Neural crest cell (in vitro differentiated cells): ENCODE results near the gene COG4. TPM values are rescaled to one million over a fixed set of nuclear protein-coding genes. Genes with fewer than 3 reads are reported as not detected.
A peak's percentile ranks its signal among the peaks of the same experiment; 100 is the strongest.
"Not testable (repeated sequence)": the region's sequence is repeated elsewhere in the genome, so short reads cannot be mapped to it uniquely, and the experiment has no call there.

Experiments used
- DNase-seq: peaks from one replicate; pipeline ENCODE4 v3.0.0; 2021; ENCODE audit warnings: low read depth, mixed read lengths, low spot score
- H3K27ac Mint-ChIP-seq: one replicate; pipeline ENCODE4 v1.8.0; 2021; ENCODE audit warnings: mild to moderate bottlenecking, mixed read lengths; ENCODE audit not compliant: unreplicated experiment
- H3K27me3 Mint-ChIP-seq: 2 replicates; pipeline ENCODE4 v1.8.0; 2021; ENCODE audit warnings: low read depth, mild to moderate bottlenecking, mixed read lengths
- H3K36me3 Mint-ChIP-seq: 2 replicates; pipeline ENCODE4 v1.8.0; 2021; ENCODE audit warnings: low read depth, mild to moderate bottlenecking, mixed read lengths
- H3K4me1 Mint-ChIP-seq: 2 replicates; pipeline ENCODE4 v1.8.0; 2021; ENCODE audit warnings: mixed read lengths
- H3K4me3 Mint-ChIP-seq: one replicate; pipeline ENCODE4 v1.8.0; 2021; ENCODE audit warnings: mild to moderate bottlenecking, mixed read lengths
- H3K9me3 Mint-ChIP-seq: 2 replicates; pipeline ENCODE4 v1.8.0; 2021; ENCODE audit warnings: mixed read lengths
- total RNA-seq: library from RNA; stranded (reverse); gene quantifications from 2 replicates; pipeline ENCODE4 v1.2.1, GENCODE V29; 2021
- TF ChIP-seq, protein P1 (sequence below): fragments of 200-600 bp; sonication (generic); conservative IDR thresholded peaks from 2 replicates; pipeline ENCODE4 v1.5.0; 2021; ENCODE audit warnings: antibody characterized with exemption, mild to moderate bottlenecking

The COG4 gene
- total RNA-seq, 1 donor from 2014 or later, result 82.7 TPM

DNA sequence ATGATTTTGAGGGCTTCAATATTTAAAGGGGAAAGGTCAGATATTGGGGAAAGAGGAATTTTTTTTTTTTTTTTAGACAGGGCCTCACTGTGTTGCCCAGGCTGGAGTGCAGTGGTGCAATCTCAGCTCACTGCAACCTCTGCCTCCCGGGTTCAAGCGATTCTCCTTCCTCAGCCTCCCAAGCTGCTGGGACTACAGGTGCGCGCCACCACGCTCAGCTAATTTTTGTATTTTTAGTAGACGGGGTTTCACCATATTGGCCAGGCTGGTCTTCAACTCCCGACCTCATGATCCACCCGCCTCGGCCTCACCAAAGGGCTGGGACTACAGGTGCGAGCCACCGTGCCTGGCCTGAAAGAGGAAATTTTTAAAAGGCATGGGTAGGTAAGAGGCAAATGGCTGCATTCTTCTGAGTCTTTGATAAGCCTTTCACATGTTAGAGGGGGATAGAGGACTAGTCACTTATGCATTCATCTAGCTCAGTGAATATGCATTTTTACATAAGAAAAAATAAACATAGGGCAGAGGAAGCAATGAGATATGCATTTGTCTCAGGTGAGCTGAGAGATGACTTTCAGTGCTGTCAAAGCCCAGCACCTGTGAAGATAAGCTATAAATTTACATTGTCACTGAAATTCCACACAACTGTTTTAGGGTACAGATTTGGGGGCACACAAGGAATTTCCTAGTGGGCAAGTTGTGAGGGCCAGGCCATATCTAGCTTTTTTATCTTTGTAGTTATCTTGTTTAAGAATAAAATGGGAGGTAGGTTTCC lies 70.0 kb downstream of the COG4 start:
- no peak for DNase-seq
- Mint-ChIP-seq H3K4me1 (peaks cover 16% of the 10 kb centered on the region), H3K27me3 (no peaks in the 10 kb centered on the region), H3K4me3 (peak overlapping the region; percentile 93), H3K36me3 (no peaks in the 10 kb centered on the region), H3K27ac (no peak overlapping the region), H3K9me3 (no peaks in the 10 kb centered on the region)
- TF ChIP-seq, protein P1, sequence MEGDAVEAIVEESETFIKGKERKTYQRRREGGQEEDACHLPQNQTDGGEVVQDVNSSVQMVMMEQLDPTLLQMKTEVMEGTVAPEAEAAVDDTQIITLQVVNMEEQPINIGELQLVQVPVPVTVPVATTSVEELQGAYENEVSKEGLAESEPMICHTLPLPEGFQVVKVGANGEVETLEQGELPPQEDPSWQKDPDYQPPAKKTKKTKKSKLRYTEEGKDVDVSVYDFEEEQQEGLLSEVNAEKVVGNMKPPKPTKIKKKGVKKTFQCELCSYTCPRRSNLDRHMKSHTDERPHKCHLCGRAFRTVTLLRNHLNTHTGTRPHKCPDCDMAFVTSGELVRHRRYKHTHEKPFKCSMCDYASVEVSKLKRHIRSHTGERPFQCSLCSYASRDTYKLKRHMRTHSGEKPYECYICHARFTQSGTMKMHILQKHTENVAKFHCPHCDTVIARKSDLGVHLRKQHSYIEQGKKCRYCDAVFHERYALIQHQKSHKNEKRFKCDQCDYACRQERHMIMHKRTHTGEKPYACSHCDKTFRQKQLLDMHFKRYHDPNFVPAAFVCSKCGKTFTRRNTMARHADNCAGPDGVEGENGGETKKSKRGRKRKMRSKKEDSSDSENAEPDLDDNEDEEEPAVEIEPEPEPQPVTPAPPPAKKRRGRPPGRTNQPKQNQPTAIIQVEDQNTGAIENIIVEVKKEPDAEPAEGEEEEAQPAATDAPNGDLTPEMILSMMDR, result no peak

DNA sequence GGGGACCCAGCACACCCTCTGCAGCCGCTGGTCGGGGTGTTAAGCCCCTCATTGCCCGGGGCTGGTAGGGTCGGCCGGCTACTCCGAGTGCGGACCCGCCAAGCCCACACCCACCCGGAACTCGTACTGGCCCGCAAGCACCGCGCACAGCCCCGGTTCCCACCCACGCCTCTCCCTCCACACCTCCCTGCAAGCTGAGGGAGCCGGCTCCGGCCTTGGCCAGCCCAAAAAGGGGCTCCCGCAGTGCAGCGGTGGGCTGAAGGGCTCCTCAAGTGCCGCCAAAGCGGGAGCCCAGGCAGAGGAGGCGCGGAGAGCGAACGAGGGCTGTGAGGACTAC lies 72.4 kb downstream of the COG4 start:
- not testable (repeated sequence) for H3K4me3 Mint-ChIP-seq, H3K36me3 Mint-ChIP-seq, H3K9me3 Mint-ChIP-seq, H3K27ac Mint-ChIP-seq, DNase-seq, H3K27me3 Mint-ChIP-seq
- H3K4me1 Mint-ChIP-seq, result peaks cover 12% of the 10 kb centered on the region

DNA sequence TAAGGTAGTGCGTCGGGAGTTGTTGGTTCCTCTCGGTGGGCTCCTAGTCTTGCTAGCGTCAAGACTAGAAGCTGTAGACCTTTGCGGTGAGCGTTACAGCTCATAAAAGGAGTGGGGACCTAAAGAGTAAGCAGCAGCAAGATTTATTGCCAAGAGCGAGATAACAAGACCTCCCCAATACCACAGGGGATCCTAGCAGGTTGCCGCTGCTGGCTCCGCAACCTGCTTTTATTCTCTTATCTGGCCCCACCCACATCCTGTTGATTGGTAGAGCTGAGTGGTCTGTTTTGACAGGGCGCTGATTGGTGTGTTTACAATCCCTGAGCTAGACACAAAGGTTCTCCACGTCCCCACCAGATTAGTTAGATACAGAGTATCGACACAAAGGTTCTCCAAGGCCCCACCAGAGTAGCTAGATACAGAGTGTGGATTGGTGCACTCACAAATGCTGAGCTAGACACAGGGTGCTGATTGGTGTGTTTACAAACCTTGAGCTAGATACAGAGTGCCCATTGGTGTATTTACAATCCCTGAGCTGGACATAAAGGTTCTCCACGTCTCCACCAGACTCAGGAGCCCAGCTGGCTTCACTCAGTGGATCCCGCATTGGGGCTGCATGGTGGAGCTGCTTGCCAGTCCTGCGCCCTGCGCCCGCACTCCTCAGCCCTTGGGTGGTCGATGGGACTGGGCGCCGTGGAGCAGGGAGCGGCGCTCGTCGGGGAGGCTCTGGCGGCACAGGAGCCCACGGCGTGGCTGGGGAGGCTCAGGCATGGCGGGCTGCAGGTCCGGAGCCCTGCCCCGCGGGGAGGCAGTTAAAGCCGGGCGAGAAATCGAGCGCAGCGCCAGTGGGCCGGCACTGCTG lies 73.0 kb downstream of the COG4 start:
- not testable (repeated sequence) for H3K36me3 Mint-ChIP-seq, H3K27me3 Mint-ChIP-seq, DNase-seq, H3K9me3 Mint-ChIP-seq
- Mint-ChIP-seq H3K27ac (peak overlapping the region; percentile 9), H3K4me3 (peak overlapping the region; percentile 10), H3K4me1 (peaks cover 12% of the 10 kb centered on the region)

DNA sequence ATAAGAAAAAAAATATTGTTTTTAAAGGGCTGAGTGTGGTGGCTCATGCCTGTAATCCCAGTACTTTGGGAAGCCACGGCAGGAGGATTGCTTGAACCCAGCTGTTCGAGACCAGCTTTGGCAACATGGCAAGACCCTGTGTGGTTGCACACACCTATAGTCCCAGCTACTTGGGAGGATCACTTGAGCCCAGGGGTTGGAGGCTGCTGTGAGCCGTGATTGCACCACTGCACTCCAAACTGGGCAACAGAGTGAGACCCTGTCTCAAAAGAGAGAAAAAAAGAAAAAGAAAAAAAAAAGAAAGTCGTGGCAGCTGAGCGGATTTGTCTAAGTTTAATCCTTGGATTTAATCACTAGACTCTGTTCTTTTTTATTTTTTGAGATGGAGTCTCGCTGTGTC lies 75.3 kb downstream of the COG4 start:
- Mint-ChIP-seq H3K9me3 (no peaks in the 10 kb centered on the region), H3K4me3 (no peak overlapping the region), H3K27ac (peak overlapping the region; percentile 81), H3K27me3 (no peaks in the 10 kb centered on the region), H3K36me3 (no peaks in the 10 kb centered on the region), H3K4me1 (peaks cover 7% of the 10 kb centered on the region)
- no peak for DNase-seq
- TF ChIP-seq, protein P1, result no peak

DNA sequence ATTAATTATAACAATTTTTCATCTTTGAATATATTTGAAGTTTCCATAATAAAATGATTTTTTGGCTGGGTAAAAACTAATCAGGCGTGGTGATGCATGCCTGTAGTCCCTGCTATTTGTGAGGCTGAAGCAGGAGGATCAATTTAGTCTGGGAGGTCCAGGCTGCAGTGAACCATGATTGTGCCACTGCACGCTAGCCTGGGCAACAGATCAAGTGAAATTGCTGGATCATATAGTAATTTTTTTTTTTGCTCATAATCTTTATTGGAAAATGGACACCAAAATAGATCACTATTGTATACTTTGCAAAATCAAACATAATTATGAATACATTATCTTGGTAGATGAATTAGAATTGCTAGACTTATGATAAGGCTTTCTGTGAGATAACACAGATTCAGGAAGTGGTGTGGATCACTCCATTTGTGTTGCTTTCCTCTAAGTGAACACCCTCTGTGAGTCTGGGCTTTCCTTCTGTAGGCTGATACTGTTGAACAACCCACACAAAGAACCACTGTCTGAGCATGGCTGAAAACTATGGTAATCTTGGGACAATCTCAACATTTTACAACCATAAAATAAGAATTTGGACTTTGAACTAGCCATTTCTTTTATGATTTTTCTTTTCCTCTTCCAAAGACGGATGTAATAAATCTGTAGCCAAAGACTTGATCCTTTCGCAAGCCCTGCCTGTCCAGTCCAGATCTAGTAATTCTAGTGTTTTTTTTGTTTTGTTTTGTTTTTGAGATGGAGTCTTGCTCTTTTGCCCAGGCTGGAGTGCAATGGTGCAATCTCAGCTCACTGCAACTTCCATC lies 78.9 kb downstream of the COG4 start:
- Mint-ChIP-seq H3K27me3 (no peaks in the 10 kb centered on the region), H3K9me3 (no peaks in the 10 kb centered on the region), H3K4me3 (peak overlapping the region; percentile 23), H3K4me1 (peaks cover 21% of the 10 kb centered on the region), H3K36me3 (no peaks in the 10 kb centered on the region), H3K27ac (no peak overlapping the region)
- DNase-seq, result no peak
- TF ChIP-seq, protein P1, result no peak

DNA sequence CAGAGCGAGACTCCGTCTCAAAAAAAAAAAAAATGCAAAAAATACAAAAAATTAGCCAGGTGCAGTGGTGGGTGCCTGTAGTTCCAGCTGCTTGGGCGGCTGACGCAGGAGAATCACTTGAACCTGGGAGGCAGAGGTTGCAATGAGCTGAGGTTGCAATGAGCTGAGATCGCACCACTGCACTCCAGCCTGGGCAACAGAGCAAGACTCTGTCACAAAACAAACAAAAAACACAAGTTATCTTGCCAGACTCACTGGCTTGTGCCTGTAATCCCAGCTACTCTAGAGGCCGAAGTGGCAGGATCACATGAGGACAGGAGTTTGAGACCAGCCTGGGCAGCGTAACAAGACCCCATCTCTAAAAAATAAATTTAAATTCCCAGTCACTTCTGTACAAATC lies 81.0 kb downstream of the COG4 start:
- TF ChIP-seq, protein P1, result no peak
- no peak for DNase-seq

More for the DNA sequence above, 81.0 kb downstream of the COG4 start:
- Mint-ChIP-seq H3K36me3 (no peaks in the 10 kb centered on the region), H3K27ac (no peak overlapping the region), H3K27me3 (no peaks in the 10 kb centered on the region), H3K4me1 (peaks cover 35% of the 10 kb centered on the region), H3K4me3 (no peak overlapping the region), H3K9me3 (no peaks in the 10 kb centered on the region)
